ENCODE measurements around the gene SLC25A25.

DNA sequence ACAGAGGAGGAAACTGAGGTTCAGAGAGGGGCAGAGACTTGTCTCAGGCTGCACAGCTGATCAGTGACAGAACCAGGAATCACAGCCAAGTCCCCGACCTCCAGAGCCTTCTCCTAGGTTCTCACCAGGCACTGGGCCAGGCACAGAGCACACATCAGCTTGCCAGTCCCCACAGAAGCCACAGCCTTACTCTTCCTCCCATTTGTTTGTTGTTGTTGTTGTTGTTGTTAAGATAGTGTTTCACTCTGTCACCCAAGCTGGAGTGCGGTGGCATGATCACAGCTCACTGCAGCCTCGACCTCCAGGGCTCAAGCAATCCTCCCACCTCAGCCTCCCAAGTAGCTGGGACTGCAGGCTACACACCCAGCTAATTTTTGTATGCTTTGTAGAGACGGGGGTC lies 42.3 kb upstream of the SLC25A25 start:
- no peak for TF ChIP-seq HDGF (IDR thresholded peaks at IDR 0.05)
- TF ChIP-seq POLR2AphosphoS5 (IDR thresholded peaks at IDR 0.05; ENCODE audit: low read length), result no peak
- no peak for TF ChIP-seq EP300 (IDR thresholded peaks at IDR 0.05; ENCODE audit: borderline replicate concordance in 1 of 2, control insufficient read depth in 1 of 2, low read depth in 2 of 2, low read length in 2 of 2)
- TF ChIP-seq, protein P1, sequence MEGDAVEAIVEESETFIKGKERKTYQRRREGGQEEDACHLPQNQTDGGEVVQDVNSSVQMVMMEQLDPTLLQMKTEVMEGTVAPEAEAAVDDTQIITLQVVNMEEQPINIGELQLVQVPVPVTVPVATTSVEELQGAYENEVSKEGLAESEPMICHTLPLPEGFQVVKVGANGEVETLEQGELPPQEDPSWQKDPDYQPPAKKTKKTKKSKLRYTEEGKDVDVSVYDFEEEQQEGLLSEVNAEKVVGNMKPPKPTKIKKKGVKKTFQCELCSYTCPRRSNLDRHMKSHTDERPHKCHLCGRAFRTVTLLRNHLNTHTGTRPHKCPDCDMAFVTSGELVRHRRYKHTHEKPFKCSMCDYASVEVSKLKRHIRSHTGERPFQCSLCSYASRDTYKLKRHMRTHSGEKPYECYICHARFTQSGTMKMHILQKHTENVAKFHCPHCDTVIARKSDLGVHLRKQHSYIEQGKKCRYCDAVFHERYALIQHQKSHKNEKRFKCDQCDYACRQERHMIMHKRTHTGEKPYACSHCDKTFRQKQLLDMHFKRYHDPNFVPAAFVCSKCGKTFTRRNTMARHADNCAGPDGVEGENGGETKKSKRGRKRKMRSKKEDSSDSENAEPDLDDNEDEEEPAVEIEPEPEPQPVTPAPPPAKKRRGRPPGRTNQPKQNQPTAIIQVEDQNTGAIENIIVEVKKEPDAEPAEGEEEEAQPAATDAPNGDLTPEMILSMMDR (IDR thresholded peaks at IDR 0.05 in 2 of 3, conservative IDR thresholded peaks at IDR 0.05 in 1 of 3; ENCODE audit: control insufficient read depth in 2 of 3, extremely low read depth in 1 of 3, insufficient read depth in 1 of 3, low read depth in 3 of 3, low read length in 3 of 3), result no peak
- TF ChIP-seq POLR2A (IDR thresholded peaks at IDR 0.05; ENCODE audit: low read depth, low read length), result no peak
- TF ChIP-seq YY1 (IDR thresholded peaks at IDR 0.05; ENCODE audit: low read depth, low read length), result no peak
- TF ChIP-seq KDM1A (IDR thresholded peaks at IDR 0.05; ENCODE audit: borderline replicate concordance), result no peak
- TF ChIP-seq CREB1 (IDR thresholded peaks at IDR 0.05; ENCODE audit: low read depth), result no peak

All from GM12878 (cell line).